Stimulated activated CD4-positive, alpha-beta T cell treated with anti-CD3 and anti-CD28 coated beads, Interleukin-12 subunit alpha, Interleukin-12 subunit beta, amount 100 ng/mL, for 24 hours (primary cell): ENCODE measurements around the gene CRELD1.
"Not testable (repeated sequence)": the region's sequence is repeated elsewhere in the genome, so short reads cannot be mapped to it uniquely, and the experiment has no call there.

Experiments used
- DNase-seq, 2 experiments: peaks; one replicate each; pipeline ENCODE4 v3.0.0-alpha.2; 2020; ENCODE audit warnings: low read depth in 2 of 2

The CRELD1 gene

GRCh38 chr3:9934235-9934621 lies 594 bp downstream of the CRELD1 start:
- no peak for DNase-seq

GRCh38 chr3:9934993-9935392 lies 1.4 kb downstream of the CRELD1 start:
- DNase-seq, result no peak

- no peak for DNase-seq
These were observed 2.4 kb downstream of the CRELD1 start for GRCh38 chr3:9935966-9936510.

- no peak for DNase-seq
These were observed 4.0 kb downstream of the CRELD1 start for GRCh38 chr3:9937486-9938238.

GRCh38 chr3:9938966-9939365 lies 5.3 kb downstream of the CRELD1 start:
- no peak for DNase-seq

- not testable (repeated sequence) for DNase-seq
These were observed 6.3 kb downstream of the CRELD1 start for GRCh38 chr3:9939906-9940305.

- no peak for DNase-seq
These were observed 7.1 kb downstream of the CRELD1 start for GRCh38 chr3:9940746-9941145.

- no peak for DNase-seq
These were observed 8.5 kb downstream of the CRELD1 start for GRCh38 chr3:9942164-9942563.

- no peak for DNase-seq
These were observed 9.5 kb downstream of the CRELD1 start for GRCh38 chr3:9942934-9943690.

GRCh38 chr3:9944271-9944670 lies 10.6 kb downstream of the CRELD1 start:
- DNase-seq, result no peak

GRCh38 chr3:9945358-9945757 lies 11.7 kb downstream of the CRELD1 start:
- no peak for DNase-seq

GRCh38 chr3:9946112-9947024 lies 12.7 kb downstream of the CRELD1 start:
- DNase-seq, result peak; percentile 64 to 66

- DNase-seq, result no peak
These were observed 13.7 kb downstream of the CRELD1 start for GRCh38 chr3:9947025-9947995.

GRCh38 chr3:9948586-9948985 lies 15.0 kb downstream of the CRELD1 start:
- no peak for DNase-seq

- DNase-seq, result no peak
These were observed 15.5 kb downstream of the CRELD1 start for GRCh38 chr3:9949115-9949514.

GRCh38 chr3:9949626-9950025 lies 16.0 kb downstream of the CRELD1 start:
- DNase-seq, result no peak

GRCh38 chr3:9951126-9951525 lies 17.5 kb downstream of the CRELD1 start:
- DNase-seq, result no peak

GRCh38 chr3:9951598-9951961 lies 17.9 kb downstream of the CRELD1 start:
- DNase-seq, result no peak

GRCh38 chr3:9951962-9952805 lies 18.6 kb downstream of the CRELD1 start, which contains the start of gene PRRT3:
Gene PRRT3 (minus strand): TSS chr3:9952408. CDS start chr3:9950115, 2,293 bp downstream.
- DNase-seq, result peak in 1 of 2 experiments; percentile 42

GRCh38 chr3:9955067-9955502 lies 21.5 kb downstream of the CRELD1 start:
- no peak for DNase-seq
